GM19467 (cell line): ENCODE results near the gene RNF41.

Experiments
- ATAC-seq: cut with Tn5 transposase; IDR thresholded peaks from one replicate; pipeline ENCODE4 v1.9.1; 2021; ENCODE audit warnings: mild to moderate bottlenecking, moderate library complexity; ENCODE audit not compliant: unreplicated experiment

Gene RNF41

DNA sequence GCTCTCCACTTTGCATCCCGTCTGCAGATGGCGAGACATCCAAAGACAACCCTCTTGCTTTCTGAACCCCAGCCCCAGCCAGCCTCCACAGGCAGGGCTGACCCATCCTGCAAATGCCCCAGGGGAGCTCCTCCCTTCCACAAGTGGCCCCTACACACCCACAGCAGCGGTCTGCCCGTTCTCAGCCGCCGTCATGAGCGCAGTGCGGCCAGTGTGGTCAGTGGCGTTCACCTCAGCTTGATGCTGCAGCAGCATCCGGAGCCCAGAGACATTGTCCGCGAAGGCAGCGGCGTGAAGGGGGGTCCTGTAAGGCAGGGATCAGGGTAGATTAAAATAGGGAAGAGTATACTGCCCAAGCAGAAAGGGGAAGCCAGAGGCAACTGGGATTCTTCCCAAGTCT lies 22.8 kb upstream of the RNF41 start:
- ATAC-seq, result no peak

GRCh38 chr12:56243731-56244181 lies 22.0 kb upstream of the RNF41 start:
- ATAC-seq, result no peak

- no peak for ATAC-seq
These were observed 21.3 kb upstream of the RNF41 start for GRCh38 chr12:56242986-56243385.

GRCh38 chr12:56241424-56242303 lies 19.9 kb upstream of the RNF41 start:
- ATAC-seq, result no peak

DNA sequence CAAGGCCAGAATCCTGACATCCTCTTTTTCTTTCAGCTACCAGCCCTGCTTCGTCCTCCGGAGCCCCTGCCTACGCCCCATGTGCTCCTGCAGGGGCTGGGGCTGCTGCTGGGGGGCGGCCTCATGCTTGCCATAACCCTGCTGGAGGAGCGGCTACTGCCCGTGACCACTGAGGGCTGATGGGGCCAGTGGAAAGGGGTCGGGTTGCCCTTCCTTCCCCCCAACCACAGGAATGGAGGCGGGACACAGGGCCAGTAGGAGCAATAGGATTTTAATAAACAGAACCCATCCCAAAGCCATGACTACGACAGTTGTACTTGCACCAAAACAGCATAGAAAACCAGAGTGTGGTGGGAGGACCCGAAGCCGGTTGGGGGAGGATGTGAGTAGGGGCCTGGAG lies 15.8 kb upstream of the RNF41 start:
- no peak for ATAC-seq

- ATAC-seq, result no peak
These were observed 15.3 kb upstream of the RNF41 start for GRCh38 chr12:56236985-56237384.

- no peak for ATAC-seq
These were observed 14.4 kb upstream of the RNF41 start for GRCh38 chr12:56236091-56236490.

GRCh38 chr12:56234746-56235436 lies 13.2 kb upstream of the RNF41 start:
- ATAC-seq, result no peak

GRCh38 chr12:56231184-56231582 lies 9.5 kb upstream of the RNF41 start:
- no peak for ATAC-seq

DNA sequence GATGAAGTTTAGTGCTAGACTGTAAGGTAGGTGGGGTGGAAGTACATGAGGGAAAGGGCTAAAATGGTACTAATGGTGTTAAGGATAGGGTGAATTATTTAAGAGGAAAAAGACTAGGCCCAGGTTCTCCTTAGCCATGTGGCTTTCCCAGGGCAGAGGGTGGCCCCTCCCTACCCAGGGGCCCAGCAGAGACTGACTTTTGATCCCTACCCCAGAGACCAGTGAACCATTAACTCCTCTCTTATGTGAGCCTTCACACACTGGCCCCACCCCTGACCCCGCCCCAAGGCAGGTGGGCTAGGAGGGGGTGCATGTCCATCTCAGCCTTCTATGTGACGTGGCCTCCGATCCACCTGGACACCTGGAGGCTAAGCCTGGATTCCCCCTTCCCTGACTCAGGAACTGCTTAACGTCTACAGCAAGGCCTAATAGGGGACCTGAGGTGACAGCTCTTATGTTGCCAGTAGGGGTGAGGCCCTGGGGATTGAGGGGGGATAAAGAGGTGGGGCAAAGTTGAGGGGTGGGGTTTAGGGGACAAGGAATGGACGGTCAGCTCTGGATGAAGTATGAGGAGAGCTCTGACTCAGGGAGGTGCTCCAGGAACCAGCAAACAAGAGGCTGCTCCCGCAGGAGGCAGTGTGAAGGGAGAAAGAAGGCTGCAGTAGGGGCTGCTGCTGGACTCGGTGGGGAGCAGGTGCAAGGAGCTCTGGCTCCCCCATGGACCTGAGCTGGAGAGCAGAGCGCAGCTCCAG lies 8.9 kb upstream of the RNF41 start:
- ATAC-seq, result no peak

DNA sequence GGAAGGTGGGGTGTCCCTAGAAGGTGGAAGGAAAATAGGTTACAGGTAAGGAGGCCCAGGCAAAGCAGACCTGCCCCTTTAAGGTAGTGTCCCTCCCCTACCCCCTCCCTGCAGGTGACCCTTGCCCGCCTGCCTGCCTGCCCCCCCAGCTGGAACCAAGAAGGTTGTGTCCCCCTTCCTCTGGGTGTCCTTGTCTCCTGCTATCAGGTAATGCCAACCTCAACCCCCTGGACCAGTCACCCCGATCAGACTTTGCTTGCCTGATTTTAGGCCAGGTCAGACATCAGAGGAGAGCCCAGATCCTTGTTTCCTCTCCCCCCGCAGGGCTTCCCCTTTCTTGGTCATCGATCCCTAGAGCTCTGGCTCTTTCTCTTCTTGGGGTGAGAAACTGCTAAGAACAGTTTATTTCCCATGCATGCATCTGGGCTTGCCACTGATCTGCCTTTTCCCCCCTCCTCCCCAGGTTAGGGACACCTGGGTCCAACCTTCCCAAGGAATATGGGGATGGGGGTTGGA lies 8.3 kb upstream of the RNF41 start, which contains the start of gene SLC39A5:
TSS of gene SLC39A5 (plus strand) at position 136 of the 516 bp plus-strand sequence. CDS start 1,224 bp downstream, outside the sequence.
- ATAC-seq, result no peak

DNA sequence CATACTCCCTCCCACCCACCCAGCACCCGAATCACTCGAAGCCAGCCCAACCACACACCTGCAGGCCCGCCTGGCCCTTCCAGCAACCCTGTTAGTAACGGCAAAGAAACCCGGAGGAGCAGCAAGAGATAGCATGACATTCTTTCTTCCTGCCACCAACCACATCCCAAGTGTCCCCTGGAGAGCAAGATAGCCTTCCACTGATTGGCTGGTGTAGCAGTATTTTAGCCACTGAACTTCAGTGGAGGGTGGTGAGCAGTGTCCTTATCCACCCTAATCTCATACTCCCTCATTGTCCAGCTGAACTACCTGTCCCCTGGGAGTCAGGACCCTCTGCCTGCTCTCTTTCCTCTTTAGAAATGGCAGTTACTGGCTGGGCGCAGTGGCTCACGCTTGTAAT lies 7.4 kb upstream of the RNF41 start:
- no peak for ATAC-seq

- ATAC-seq, result no peak
These were observed 3.2 kb upstream of the RNF41 start for GRCh38 chr12:56224954-56225353.

DNA sequence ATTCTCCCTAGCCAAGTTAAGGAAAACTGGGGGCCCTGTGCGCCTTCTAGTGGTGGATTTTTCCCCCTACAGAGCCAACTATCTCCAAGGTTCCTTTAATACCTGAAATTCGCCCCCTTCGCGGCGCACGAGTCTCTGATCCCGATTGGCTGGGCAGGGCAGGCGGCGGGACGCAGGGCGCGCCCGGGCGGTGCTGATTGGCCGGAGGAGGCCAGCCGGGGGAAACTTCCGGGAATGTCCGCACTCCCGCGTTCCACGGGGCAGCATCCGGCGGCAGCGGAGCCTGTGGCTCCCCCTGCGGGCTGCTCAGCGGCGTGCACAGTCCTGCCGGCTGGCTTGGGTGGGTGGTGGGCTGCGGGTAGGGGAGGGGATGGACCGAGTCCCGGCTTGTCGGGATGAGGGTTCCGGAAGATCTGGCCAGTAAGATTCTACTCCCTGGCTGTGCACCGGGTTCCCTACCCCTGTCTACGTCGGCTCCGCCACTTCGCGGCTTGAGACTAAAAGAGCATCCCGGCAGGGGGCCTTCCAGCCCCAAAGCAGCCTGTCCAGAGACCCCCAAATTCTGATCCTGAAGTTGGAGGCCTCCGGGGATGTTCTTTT lies 2.5 kb upstream of the RNF41 start, which contains the start of gene NABP2:
TSS of gene NABP2 (plus strand) at position 241 of the 600 bp plus-strand sequence. CDS start 515 bp downstream, outside the sequence.
- peak; percentile 68 for ATAC-seq

DNA sequence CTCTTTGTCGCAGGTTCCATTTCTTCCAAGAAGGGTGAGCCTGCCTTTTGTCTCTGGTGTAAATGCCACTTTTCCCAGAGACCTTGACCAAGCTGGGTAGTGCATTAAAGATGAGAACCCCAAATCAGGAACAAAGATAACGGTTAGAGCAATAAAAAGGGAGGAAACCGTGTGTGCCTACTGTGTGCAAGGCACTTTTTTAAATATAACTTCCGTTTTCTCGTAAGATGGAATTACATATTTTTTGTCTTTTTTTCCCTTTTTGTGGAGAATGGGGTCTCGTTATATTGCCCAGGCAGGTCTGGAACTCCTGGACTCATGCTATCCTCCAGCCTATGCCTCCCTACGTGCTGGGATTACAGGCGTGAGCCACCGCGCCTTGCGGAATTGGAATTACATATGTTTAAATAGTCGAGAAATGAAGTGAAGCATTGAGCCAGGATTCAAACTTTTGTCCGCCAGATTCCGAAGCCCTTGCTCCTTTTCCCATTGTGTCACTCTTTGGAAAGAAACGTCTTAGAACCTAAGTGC lies 1.9 kb upstream of the RNF41 start:
- no peak for ATAC-seq

DNA sequence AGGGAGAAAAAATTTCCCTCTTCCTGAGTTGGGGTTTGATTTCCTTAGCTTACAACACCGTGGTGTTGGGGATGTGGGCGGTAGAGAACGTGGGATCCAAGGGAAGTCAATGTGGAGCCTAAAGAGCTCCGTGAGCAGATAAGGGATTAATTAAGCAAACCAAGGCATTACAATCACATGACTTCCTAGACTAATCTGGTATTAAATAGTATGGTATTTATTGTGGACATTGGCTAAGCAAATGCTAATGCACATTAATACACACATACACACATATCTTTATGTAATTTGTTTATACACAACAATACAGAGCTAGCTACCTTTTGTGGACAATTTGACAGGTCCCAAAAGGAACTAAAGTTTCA lies 791 bp upstream of the RNF41 start:
- no peak for ATAC-seq

DNA sequence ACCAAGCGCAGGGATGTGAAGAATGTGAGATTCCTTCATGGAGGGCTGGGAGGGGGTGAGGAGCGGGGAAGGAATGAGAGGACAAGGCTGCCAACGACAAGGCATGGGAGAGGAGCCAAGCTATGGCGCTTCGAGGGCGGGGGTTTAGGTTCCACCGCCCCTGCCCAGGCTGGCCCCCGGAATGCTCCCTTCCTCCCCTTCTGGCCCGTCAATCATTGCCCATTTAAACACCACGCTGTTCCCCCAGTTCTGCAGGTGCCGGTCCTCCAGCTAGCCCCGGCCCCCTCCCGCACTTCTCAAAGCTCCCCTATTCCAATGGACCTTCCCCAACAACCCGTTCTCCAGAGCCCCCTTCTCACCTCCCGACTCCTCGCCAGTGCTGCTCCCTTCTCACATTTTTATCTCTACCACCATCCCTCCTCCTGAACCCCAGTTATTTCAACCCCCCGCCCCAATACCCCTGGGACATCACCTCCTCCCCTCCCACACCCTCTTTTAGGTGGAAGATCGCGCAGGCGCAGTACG lies 428 bp downstream of the RNF41 start:
- ATAC-seq, result peak; percentile 24

DNA sequence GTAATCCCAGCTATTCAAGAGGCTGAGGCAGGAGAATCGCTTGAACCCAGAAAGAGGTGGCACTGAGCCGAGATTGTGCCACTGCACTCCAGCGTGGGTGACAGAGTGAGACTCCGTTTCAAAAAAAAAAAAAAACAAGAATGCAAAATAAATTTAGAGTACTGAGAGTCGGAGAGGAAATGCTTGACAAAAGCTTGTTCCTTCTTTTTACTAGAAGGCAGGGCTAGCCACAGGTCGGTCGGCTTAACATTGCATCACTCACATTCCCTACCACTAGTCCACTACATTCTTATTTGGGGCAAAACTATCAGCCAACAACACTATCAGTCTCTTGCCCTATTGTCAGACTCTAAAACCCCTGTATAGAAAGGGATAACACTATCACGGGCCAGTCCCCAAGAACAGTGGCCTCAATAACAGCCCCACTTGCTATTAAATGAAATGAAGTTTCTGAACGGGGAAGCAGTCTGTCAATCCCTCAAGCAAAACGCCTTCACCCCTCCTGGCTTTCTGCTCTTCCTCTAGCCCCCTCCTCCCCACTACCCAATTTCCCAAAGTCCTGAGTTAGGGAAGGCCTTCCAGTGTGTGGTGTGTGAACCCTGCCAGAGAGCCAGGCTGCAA lies 1.0 kb downstream of the RNF41 start:
- no peak for ATAC-seq

DNA sequence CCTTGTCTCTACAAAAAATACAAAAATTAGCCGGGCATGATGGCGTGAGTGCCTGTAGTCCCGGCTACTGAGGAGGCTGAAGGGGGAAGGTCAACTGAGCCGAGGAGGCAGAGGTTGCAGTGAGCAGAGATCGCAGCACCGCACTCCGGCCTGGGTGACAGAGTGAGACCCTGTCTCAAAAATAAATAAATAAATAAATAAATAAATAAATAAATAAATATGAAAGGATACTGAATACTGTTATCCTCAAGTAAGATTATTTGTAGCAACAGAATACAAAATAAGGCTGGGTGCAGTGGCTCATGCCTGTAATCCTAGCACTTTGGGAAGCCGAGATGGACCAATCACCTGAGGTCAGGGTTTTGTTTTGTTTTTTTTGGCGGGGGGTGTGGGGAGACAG lies 1.9 kb downstream of the RNF41 start:
- ATAC-seq, result no peak

GRCh38 chr12:56216461-56216860 lies 5.3 kb downstream of the RNF41 start:
- no peak for ATAC-seq
